H1 (cell line): Measurements from ENCODE around the gene PRKN. TPM values are rescaled to one million over a fixed set of nuclear protein-coding genes. Genes with fewer than 3 reads are reported as not detected.

ENCODE experiments used
- BACH1 ChIP-seq: IDR thresholded peaks from 2 replicates; pipeline ENCODE4 v1.6.1; 2012; ENCODE audit warnings: low read length, improper control_type of control experiment
- CBX8 ChIP-seq: fragments of 300-800, 300-1000 bp; sonication (generic); IDR thresholded peaks from 2 replicates; pipeline ENCODE4 v1.7.1; 2016; ENCODE audit warnings: low read depth, low read length, borderline replicate concordance
- CHD1 ChIP-seq: IDR thresholded peaks from 2 replicates; pipeline ENCODE4 v1.6.1; 2012; ENCODE audit warnings: low read depth, low read length, improper control_type of control experiment
- CTCF ChIP-seq, 3 experiments: IDR thresholded peaks; 1 replicate in 2 of 3; 2 replicates in 1 of 3; pipeline versions ENCODE4 v1.5.1 to v1.6.1; 2011; ENCODE audit warnings: low read length in 3 of 3, mild to moderate bottlenecking in 3 of 3, inconsistent platforms in 2 of 3, low read depth in 1 of 3, moderate library complexity in 1 of 3; ENCODE audit not compliant: insufficient read depth in 1 of 3; ENCODE audit errors: control extremely low read depth in 1 of 3
- RAD21 ChIP-seq, 2 experiments: IDR thresholded peaks in 1 of 2; conservative IDR thresholded peaks in 1 of 2; 2 replicates each; pipeline ENCODE4 v1.6.1; 2011; ENCODE audit warnings: low read depth in 2 of 2, low read length in 2 of 2, improper control_type of control experiment in 1 of 2, inconsistent platforms in 1 of 2, mild to moderate bottlenecking in 1 of 2, moderate library complexity in 1 of 2
- RXRA ChIP-seq: IDR thresholded peaks from 2 replicates; pipeline ENCODE4 v1.6.1; 2011; ENCODE audit warnings: low read depth, mild to moderate bottlenecking, low read length, moderate library complexity; ENCODE audit not compliant: insufficient read depth
- TBP ChIP-seq: IDR thresholded peaks from 2 replicates; pipeline ENCODE4 v1.6.1; 2011; ENCODE audit warnings: low read depth, low read length, improper control_type of control experiment
- polyA plus RNA-seq, 7 experiments: library from polyadenylated mRNA; depleted of rRNA in 3 of 7; stranded (reverse) in 5 of 7; unstranded in 2 of 7; fragments of >200 nt in 5 of 7; fragments of 200-250 nt in 2 of 7; gene quantifications; 1 replicate in 5 of 7; 2 replicates in 1 of 7; 4 replicates in 1 of 7; pipeline versions ENCODE4 v1.2.1 to v1.2.3, GENCODE V29; 2011 to 2013; ENCODE audit warnings: missing spikeins in 2 of 7, mixed read lengths in 2 of 7
- total RNA-seq: library from RNA; stranded (reverse); fragmentation: NEBNext Ultra II Directional; extraction: Animal tissue kit (Norgen Biotek cat#: 25700); gene quantifications from 2 replicates; pipeline ENCODE4 v1.2.1, GENCODE V29; 2021

PRKN gene
- total and polyA plus RNA-seq, 2 of the 8 experiments (the other 6 are each of a cell fraction or from before 2014, with no cell fraction given), result 0.13 to 0.29 TPM

- TF ChIP-seq RAD21 (IDR thresholded peaks at IDR 0.05 in 1 of 2, conservative IDR thresholded peaks at IDR 0.05 in 1 of 2; ENCODE audit: low read depth in 2 of 2, low read length in 2 of 2), result no peak
- TF ChIP-seq CHD1, result no peak
- no peak for TF ChIP-seq CBX8
- no peak for TF ChIP-seq CTCF (IDR thresholded peaks at IDR 0.05; ENCODE audit: control extremely low read depth in 1 of 3, insufficient read depth in 1 of 3, low read depth in 1 of 3, low read length in 3 of 3)
- TF ChIP-seq RXRA, result no peak
- no peak for TF ChIP-seq TBP
- no peak for TF ChIP-seq BACH1
Measured at GRCh38 chr6:162364488-162364887, 363.1 kb downstream of the PRKN start (continued).
